ENCODE data around the gene ARHGEF3.
"Not testable (repeated sequence)": the region's sequence is repeated elsewhere in the genome, so short reads cannot be mapped to it uniquely, and the experiment has no call there.

Gene ARHGEF3

GRCh38 chr3:56732109-56732508 is 69.6 kb downstream of the ARHGEF3 start:
- Histone ChIP-seq H3K4me3 (no peak overlapping the region), H3K27ac (no peak overlapping the region), H3K36me3 (ENCODE audit: insufficient read depth, low read length) (no peaks in the 10 kb centered on the region), H3K9ac (ENCODE audit: insufficient read length) (no peak overlapping the region), H3K9me3 (ENCODE audit: low read depth, low read length) (no peaks in the 10 kb centered on the region)
- DNase-seq (ENCODE audit: low read depth, low spot score) = no peak
- TF ChIP-seq POLR2AphosphoS5 (IDR thresholded peaks at IDR 0.05; ENCODE audit: borderline replicate concordance, low read depth, low read length) = no peak
- no peak for TF ChIP-seq FOXP2 (optimal IDR thresholded peaks at IDR 0.05; ENCODE audit: control extremely low read depth, extremely low read length, insufficient read depth)
- no peak for TF ChIP-seq EZH2 (IDR thresholded peaks at IDR 0.05)

GRCh38 chr3:56725175-56725574 is 76.6 kb downstream of the ARHGEF3 start:
- DNase-seq (ENCODE audit: low read depth, low spot score) = no peak
- no peak overlapping the region for H3K27ac ChIP-seq
- H3K4me3 ChIP-seq = no peak overlapping the region
- TF ChIP-seq FOXP2 (optimal IDR thresholded peaks at IDR 0.05; ENCODE audit: control extremely low read depth, extremely low read length, insufficient read depth) (no peak), EZH2 (IDR thresholded peaks at IDR 0.05) (no peak), POLR2AphosphoS5 (IDR thresholded peaks at IDR 0.05; ENCODE audit: borderline replicate concordance, low read depth, low read length) (no peak)
- H3K9ac ChIP-seq (ENCODE audit: insufficient read length) = no peak overlapping the region
- no peaks in the 10 kb centered on the region for H3K36me3 ChIP-seq (ENCODE audit: insufficient read depth, low read length)
- H3K9me3 ChIP-seq (ENCODE audit: low read depth, low read length) = no peaks in the 10 kb centered on the region

- no peak overlapping the region for H3K9ac ChIP-seq (ENCODE audit: insufficient read length)
- no peak for TF ChIP-seq POLR2AphosphoS5 (IDR thresholded peaks at IDR 0.05; ENCODE audit: borderline replicate concordance, low read depth, low read length)
- TF ChIP-seq FOXP2 (optimal IDR thresholded peaks at IDR 0.05; ENCODE audit: control extremely low read depth, extremely low read length, insufficient read depth) = no peak
- no peak for TF ChIP-seq EZH2 (IDR thresholded peaks at IDR 0.05)
- no peaks in the 10 kb centered on the region for H3K36me3 ChIP-seq (ENCODE audit: insufficient read depth, low read length)
- no peak for DNase-seq (ENCODE audit: low read depth, low spot score)
- no peak overlapping the region for H3K4me3 ChIP-seq
- H3K9me3 ChIP-seq (ENCODE audit: low read depth, low read length) = no peaks in the 10 kb centered on the region
- no peak overlapping the region for H3K27ac ChIP-seq
Measured at GRCh38 chr3:56724676-56725075, 77.1 kb downstream of the ARHGEF3 start.

GRCh38 chr3:56720849-56721248 is 80.9 kb downstream of the ARHGEF3 start:
- Histone ChIP-seq H3K27ac (no peak overlapping the region), H3K9me3 (ENCODE audit: low read depth, low read length) (no peaks in the 10 kb centered on the region), H3K36me3 (ENCODE audit: insufficient read depth, low read length) (no peaks in the 10 kb centered on the region), H3K4me3 (no peak overlapping the region), H3K9ac (ENCODE audit: insufficient read length) (no peak overlapping the region)
- no peak for TF ChIP-seq POLR2AphosphoS5 (IDR thresholded peaks at IDR 0.05; ENCODE audit: borderline replicate concordance, low read depth, low read length)
- TF ChIP-seq EZH2 (IDR thresholded peaks at IDR 0.05) = no peak
- TF ChIP-seq FOXP2 (optimal IDR thresholded peaks at IDR 0.05; ENCODE audit: control extremely low read depth, extremely low read length, insufficient read depth) = no peak
- no peak for DNase-seq (ENCODE audit: low read depth, low spot score)

GRCh38 chr3:56718809-56719208 is 82.9 kb downstream of the ARHGEF3 start:
- H3K27ac ChIP-seq; DNase-seq (ENCODE audit: low read depth, low spot score); H3K4me3 ChIP-seq; H3K9me3 ChIP-seq (ENCODE audit: low read depth, low read length); H3K36me3 ChIP-seq (ENCODE audit: insufficient read depth, low read length); H3K9ac ChIP-seq (ENCODE audit: insufficient read length): not testable (repeated sequence)

GRCh38 chr3:56711344-56711743 is 90.4 kb downstream of the ARHGEF3 start:
- no peak overlapping the region for H3K4me3 ChIP-seq
- H3K36me3 ChIP-seq (ENCODE audit: insufficient read depth, low read length) = no peaks in the 10 kb centered on the region
- TF ChIP-seq POLR2AphosphoS5 (IDR thresholded peaks at IDR 0.05; ENCODE audit: borderline replicate concordance, low read depth, low read length) (no peak), FOXP2 (optimal IDR thresholded peaks at IDR 0.05; ENCODE audit: control extremely low read depth, extremely low read length, insufficient read depth) (no peak), EZH2 (IDR thresholded peaks at IDR 0.05) (no peak)
- no peak for DNase-seq (ENCODE audit: low read depth, low spot score)
- H3K9me3 ChIP-seq (ENCODE audit: low read depth, low read length) = no peaks in the 10 kb centered on the region
- H3K27ac ChIP-seq = no peak overlapping the region
- H3K9ac ChIP-seq (ENCODE audit: insufficient read length) = no peak overlapping the region

- not testable (repeated sequence) for H3K4me3 ChIP-seq; H3K27ac ChIP-seq; H3K9ac ChIP-seq (ENCODE audit: insufficient read length); DNase-seq (ENCODE audit: low read depth, low spot score); H3K36me3 ChIP-seq (ENCODE audit: insufficient read depth, low read length); H3K9me3 ChIP-seq (ENCODE audit: low read depth, low read length)
Measured at GRCh38 chr3:56707412-56707811, 94.3 kb downstream of the ARHGEF3 start.

- TF ChIP-seq FOXP2 (optimal IDR thresholded peaks at IDR 0.05; ENCODE audit: control extremely low read depth, extremely low read length, insufficient read depth) (no peak), POLR2AphosphoS5 (IDR thresholded peaks at IDR 0.05; ENCODE audit: borderline replicate concordance, low read depth, low read length) (no peak), EZH2 (IDR thresholded peaks at IDR 0.05) (no peak)
- Histone ChIP-seq H3K36me3 (ENCODE audit: insufficient read depth, low read length) (no peaks in the 10 kb centered on the region), H3K27ac (no peak overlapping the region), H3K4me3 (no peak overlapping the region), H3K9ac (ENCODE audit: insufficient read length) (no peak overlapping the region), H3K9me3 (ENCODE audit: low read depth, low read length) (no peaks in the 10 kb centered on the region)
- no peak for DNase-seq (ENCODE audit: low read depth, low spot score)
Measured at GRCh38 chr3:56706629-56707028, 95.1 kb downstream of the ARHGEF3 start.

- TF ChIP-seq EZH2 (IDR thresholded peaks at IDR 0.05) (no peak), FOXP2 (optimal IDR thresholded peaks at IDR 0.05; ENCODE audit: control extremely low read depth, extremely low read length, insufficient read depth) (no peak), POLR2AphosphoS5 (IDR thresholded peaks at IDR 0.05; ENCODE audit: borderline replicate concordance, low read depth, low read length) (no peak)
- H3K9ac ChIP-seq (ENCODE audit: insufficient read length) = no peak overlapping the region
Measured at GRCh38 chr3:56704706-56705105, 97.0 kb downstream of the ARHGEF3 start.

More at GRCh38 chr3:56704706-56705105, 97.0 kb downstream of the ARHGEF3 start:
- no peak overlapping the region for H3K27ac ChIP-seq
- no peaks in the 10 kb centered on the region for H3K9me3 ChIP-seq (ENCODE audit: low read depth, low read length)
- DNase-seq (ENCODE audit: low read depth, low spot score) = no peak
- no peak overlapping the region for H3K4me3 ChIP-seq
- no peaks in the 10 kb centered on the region for H3K36me3 ChIP-seq (ENCODE audit: insufficient read depth, low read length)

Data from SK-N-MC (cell line).